HepG2 (cell line): Measurements from ENCODE around the gene DYDC2. TPM values are rescaled to one million over a fixed set of nuclear protein-coding genes. Genes with fewer than 3 reads are reported as not detected.

Source experiments
- CCAR2 ChIP-seq: fragments of 200-400 bp; formaldehyde crosslinking; optimal IDR thresholded peaks from 2 replicates; pipeline ENCODE3; 2018; ENCODE audit warnings: low read depth, mild to moderate bottlenecking, low read length, moderate library complexity
- CEBPZ ChIP-seq: IDR thresholded peaks from 2 replicates; pipeline ENCODE4 v1.6.1; 2012; ENCODE audit warnings: low read length, improper control_type of control experiment
- CHD4 ChIP-seq: fragments of 200-600 bp; sonication (generic); IDR thresholded peaks from 2 replicates; pipeline ENCODE4 v1.7.0; 2017; ENCODE audit warnings: mild to moderate bottlenecking, low read length, borderline replicate concordance
- FOXA3 ChIP-seq: IDR thresholded peaks from 2 replicates; pipeline ENCODE4 v1.6.1; 2016; ENCODE audit warnings: missing genetic modification reagents, missing compliant biosample characterization
- HDAC1 ChIP-seq: sonication (generic); formaldehyde crosslinking; IDR thresholded peaks from 2 replicates; pipeline ENCODE4 v1.5.1; 2020; ENCODE audit warnings: mild to moderate bottlenecking, missing genetic modification reagents
- JUND ChIP-seq: sonication (generic); formaldehyde crosslinking; IDR thresholded peaks from 2 replicates; pipeline ENCODE4 v1.8.0; 2022; ENCODE audit warnings: mild to moderate bottlenecking, missing genetic modification reagents
- KDM2A ChIP-seq: sonication (generic); formaldehyde crosslinking; IDR thresholded peaks from 2 replicates; pipeline ENCODE4 v1.4.0; 2020; ENCODE audit warnings: low read depth, missing genetic modification reagents, borderline replicate concordance
- KDM5B ChIP-seq: sonication (generic); formaldehyde crosslinking; IDR thresholded peaks from 2 replicates; pipeline ENCODE4 v1.4.0; 2020; ENCODE audit warnings: missing genetic modification reagents, mild to moderate bottlenecking, borderline replicate concordance
- PATZ1 ChIP-seq: sonication (generic); formaldehyde crosslinking; IDR thresholded peaks from 2 replicates; pipeline ENCODE4 v1.4.0; 2020; ENCODE audit warnings: missing genetic modification reagents
- RBFOX2 ChIP-seq: fragments of 200-400 bp; formaldehyde crosslinking; IDR thresholded peaks from 2 replicates; pipeline ENCODE4 v1.6.1; 2017; ENCODE audit warnings: low read depth, mild to moderate bottlenecking, low read length
- RBM22 ChIP-seq: fragments of 200-400 bp; formaldehyde crosslinking; optimal IDR thresholded peaks from 2 replicates; pipeline ENCODE3; 2017; ENCODE audit warnings: mild to moderate bottlenecking, low read length, moderate library complexity
- ZBTB8A ChIP-seq: sonication (generic); formaldehyde crosslinking; IDR thresholded peaks from 2 replicates; pipeline ENCODE4 v1.4.0; 2020; ENCODE audit warnings: mild to moderate bottlenecking, low read depth, missing genetic modification reagents, borderline replicate concordance
- ZFP82 ChIP-seq: sonication (generic); formaldehyde crosslinking; IDR thresholded peaks from 2 replicates; pipeline ENCODE4 v1.5.1; 2020; ENCODE audit warnings: mild to moderate bottlenecking, missing genetic modification reagents, borderline replicate concordance
- ZIK1 ChIP-seq: sonication (generic); formaldehyde crosslinking; IDR thresholded peaks from 2 replicates; pipeline ENCODE4 v1.5.0; 2020; ENCODE audit warnings: mild to moderate bottlenecking, low read depth, missing genetic modification reagents, borderline replicate concordance
- ZMYM2 ChIP-seq: sonication (generic); formaldehyde crosslinking; IDR thresholded peaks from 2 replicates; pipeline ENCODE4 v1.8.0; 2022; ENCODE audit warnings: mild to moderate bottlenecking, missing genetic modification reagents
- ZNF3 ChIP-seq: IDR thresholded peaks from 2 replicates; pipeline ENCODE4 v1.7.0; 2017; ENCODE audit warnings: inconsistent platforms
- ZNF331 ChIP-seq: sonication (generic); formaldehyde crosslinking; IDR thresholded peaks from 2 replicates; pipeline ENCODE4 v1.4.0; 2020; ENCODE audit warnings: missing genetic modification reagents
- ZNF546 ChIP-seq: sonication (generic); formaldehyde crosslinking; conservative IDR thresholded peaks from 2 replicates; pipeline ENCODE4 v1.8.1; 2023; ENCODE audit warnings: mild to moderate bottlenecking, missing genetic modification reagents
- polyA plus RNA-seq, 8 experiments: library from polyadenylated mRNA; depleted of rRNA in 3 of 8; stranded (reverse) in 7 of 8; unstranded in 1 of 8; fragments of >200 nt; fragmentation: Illumina TruSeq in 4 of 8; extraction: Trizol in 4 of 8; gene quantifications; 2 replicates each; pipeline versions ENCODE4 v1.2.1 to v1.2.3, GENCODE V29; 2011 to 2016; ENCODE audit warnings: low read depth in 4 of 8, missing spikeins in 1 of 8, mixed read lengths in 1 of 8; ENCODE audit not compliant: insufficient read depth in 1 of 8
- total RNA-seq, 5 experiments: library from RNA; depleted of rRNA; stranded (reverse); fragments of >200 nt; fragmentation: Illumina TruSeq; extraction: Trizol; gene quantifications; 2 replicates each; pipeline ENCODE4 v1.2.3, GENCODE V29; 2016; ENCODE audit warnings: low read depth in 1 of 5
- TF ChIP-seq, protein P1 (sequence below): IDR thresholded peaks from 2 replicates; pipeline ENCODE4 v1.6.1; 2016
- TF ChIP-seq, protein P2 (sequence below): sonication (generic); formaldehyde crosslinking; IDR thresholded peaks from 2 replicates; pipeline ENCODE4 v1.5.1; 2020; ENCODE audit warnings: mild to moderate bottlenecking, moderate library complexity, missing genetic modification reagents

Gene DYDC2
- total and polyA plus RNA-seq, 2 of the 13 experiments (the other 11 are each of a cell fraction or from before 2014, with no cell fraction given) = 0.98 to 2.3 TPM

DNA sequence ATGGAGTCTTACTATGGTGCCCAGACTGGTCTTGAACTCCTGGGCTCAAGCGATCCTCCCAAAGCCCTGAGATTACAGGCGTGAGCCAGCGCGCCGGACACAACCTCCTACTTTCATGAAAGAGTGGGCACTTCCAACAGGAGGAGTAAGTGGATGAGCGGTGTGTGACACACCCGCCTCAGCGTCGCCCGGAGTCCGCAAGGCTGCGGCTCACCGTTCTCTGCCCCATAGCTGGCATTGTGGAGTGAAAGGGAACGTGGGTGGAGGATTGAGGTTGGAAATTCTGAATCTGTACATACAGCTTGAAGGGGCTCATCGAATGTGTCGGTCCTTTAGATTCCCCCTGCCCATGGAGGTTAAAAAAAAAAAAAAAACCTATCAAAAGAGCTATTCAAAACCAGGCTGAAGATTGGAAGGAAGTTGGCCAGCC is 51.2 kb downstream of the DYDC2 start (continued):
- TF ChIP-seq ZNF331 (no peak), JUND (CRISPR knock-in tag) (no peak), ZNF546 (CRISPR knock-in tag) (no peak), KDM5B (CRISPR knock-in tag) (no peak), KDM2A (0 out of 2 replicates have a peak, but pooled peaks have one; percentile 9), ZIK1 (CRISPR knock-in tag) (peak; percentile 14; the same call in 1 of the 2 replicates), CHD4 (no peak), CEBPZ (no peak), ZNF3 (CRISPR knock-in tag) (0 out of 2 replicates have a peak, but pooled peaks have one; percentile 13), CCAR2 (no peak), RBM22 (no peak), FOXA3 (CRISPR knock-in tag) (no peak), ZMYM2 (CRISPR knock-in tag) (no peak), HDAC1 (CRISPR knock-in tag) (no peak; the same call in 1 of the 2 replicates), ZBTB8A (CRISPR knock-in tag) (no peak), PATZ1 (CRISPR knock-in tag) (no peak), ZFP82 (no peak), RBFOX2 (no peak)
- TF ChIP-seq, protein P1, sequence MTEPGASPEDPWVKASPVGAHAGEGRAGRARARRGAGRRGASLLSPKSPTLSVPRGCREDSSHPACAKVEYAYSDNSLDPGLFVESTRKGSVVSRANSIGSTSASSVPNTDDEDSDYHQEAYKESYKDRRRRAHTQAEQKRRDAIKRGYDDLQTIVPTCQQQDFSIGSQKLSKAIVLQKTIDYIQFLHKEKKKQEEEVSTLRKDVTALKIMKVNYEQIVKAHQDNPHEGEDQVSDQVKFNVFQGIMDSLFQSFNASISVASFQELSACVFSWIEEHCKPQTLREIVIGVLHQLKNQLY (CRISPR knock-in tag) = no peak
- TF ChIP-seq, protein P2, sequence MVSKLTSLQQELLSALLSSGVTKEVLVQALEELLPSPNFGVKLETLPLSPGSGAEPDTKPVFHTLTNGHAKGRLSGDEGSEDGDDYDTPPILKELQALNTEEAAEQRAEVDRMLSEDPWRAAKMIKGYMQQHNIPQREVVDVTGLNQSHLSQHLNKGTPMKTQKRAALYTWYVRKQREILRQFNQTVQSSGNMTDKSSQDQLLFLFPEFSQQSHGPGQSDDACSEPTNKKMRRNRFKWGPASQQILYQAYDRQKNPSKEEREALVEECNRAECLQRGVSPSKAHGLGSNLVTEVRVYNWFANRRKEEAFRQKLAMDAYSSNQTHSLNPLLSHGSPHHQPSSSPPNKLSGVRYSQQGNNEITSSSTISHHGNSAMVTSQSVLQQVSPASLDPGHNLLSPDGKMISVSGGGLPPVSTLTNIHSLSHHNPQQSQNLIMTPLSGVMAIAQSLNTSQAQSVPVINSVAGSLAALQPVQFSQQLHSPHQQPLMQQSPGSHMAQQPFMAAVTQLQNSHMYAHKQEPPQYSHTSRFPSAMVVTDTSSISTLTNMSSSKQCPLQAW (CRISPR knock-in tag) = 0 out of 2 replicates have a peak, but pooled peaks have one; percentile 6
